ENCODE results near the gene HIF1A. TPM values are rescaled to one million over a fixed set of nuclear protein-coding genes. Genes with fewer than 3 reads are reported as not detected.

The HIF1A gene
- total and polyA plus RNA-seq, 12 donors, result 47.2 to 531 (median 331) TPM

GRCh38 chr14:61718039-61718438 is 22.7 kb downstream of the HIF1A start:
- 91 to 94% (median 92%) methylated on average over 2 of the region's 2 CpGs for WGBS, 4 donors
- TF ChIP-seq CTCF (IDR thresholded peaks at IDR 0.05) (no peak), POLR2A (IDR thresholded peaks at IDR 0.05) (no peak)
- intact Hi-C loops (cut with DNase I), result no loop called here
- DNase-seq, result no peak
- no peaks in the 10 kb centered on the region for H3K9me3 ChIP-seq (replicated peaks in 1 of 3)
- H3K4me1 ChIP-seq (replicated peaks in 1 of 2), result peaks cover 31 to 77% of the 10 kb centered on the region in 2 donors
- H3K27ac ChIP-seq, result no peak overlapping the region
- no peaks in the 10 kb centered on the region for H3K27me3 ChIP-seq
- H3K36me3 ChIP-seq (replicated peaks in 1 of 2), result peaks cover 0 to 20% of the 10 kb centered on the region in 2 donors
- no peak overlapping the region for H3K4me3 ChIP-seq

GRCh38 chr14:61719344-61720293 is 24.3 kb downstream of the HIF1A start:
- 57 to 77% (median 70%) methylated on average over 5 of the region's 5 CpGs for WGBS, 4 donors
- no peak for DNase-seq
- H3K27ac ChIP-seq, result peak overlapping the region in 2 of 5 donors; percentile 20 to 32

GRCh38 chr14:61720294-61720661 is 25.0 kb downstream of the HIF1A start:
- TF ChIP-seq POLR2A (IDR thresholded peaks at IDR 0.05) (no peak), CTCF (IDR thresholded peaks at IDR 0.05) (no peak)
- Histone ChIP-seq H3K27ac (peak overlapping the region in 2 of 5 donors; percentile 20 to 32), H3K36me3 (replicated peaks in 1 of 2) (peaks cover 0 to 38% of the 10 kb centered on the region in 2 donors), H3K4me1 (replicated peaks in 1 of 2) (peaks cover 14 to 55% of the 10 kb centered on the region in 2 donors), H3K4me3 (no peak overlapping the region), H3K9me3 (replicated peaks in 1 of 3) (no peaks in the 10 kb centered on the region), H3K27me3 (no peaks in the 10 kb centered on the region)
- DNase-seq, result no peak
- 59 to 76% (median 68%) methylated on average over 9 of the region's 9 CpGs for WGBS, 4 donors
- intact Hi-C loops (cut with DNase I), result no loop called here

More at GRCh38 chr14:61719344-61720293, 24.3 kb downstream of the HIF1A start:
- TF ChIP-seq POLR2A (IDR thresholded peaks at IDR 0.05) (no peak), CTCF (IDR thresholded peaks at IDR 0.05) (no peak)
- Histone ChIP-seq H3K4me3 (no peak overlapping the region), H3K36me3 (replicated peaks in 1 of 2) (peaks cover 0 to 36% of the 10 kb centered on the region in 2 donors), H3K9me3 (replicated peaks in 1 of 3) (no peaks in the 10 kb centered on the region), H3K27me3 (no peaks in the 10 kb centered on the region), H3K4me1 (replicated peaks in 1 of 2) (peaks cover 19 to 61% of the 10 kb centered on the region in 2 donors)
- intact Hi-C loops (cut with DNase I), result no loop called here

- no peaks in the 10 kb centered on the region for H3K9me3 ChIP-seq (replicated peaks in 1 of 3)
- H3K4me1 ChIP-seq (replicated peaks in 1 of 2), result peaks cover 14 to 50% of the 10 kb centered on the region in 2 donors
- peak overlapping the region in 1 of 5 donors; percentile 20 for H3K27ac ChIP-seq
- H3K4me3 ChIP-seq, result no peak overlapping the region
- intact Hi-C loops (cut with DNase I), result no loop called here
- peaks cover 0 to 43% of the 10 kb centered on the region in 2 donors for H3K36me3 ChIP-seq (replicated peaks in 1 of 2)
- H3K27me3 ChIP-seq, result no peaks in the 10 kb centered on the region
- 78 to 80% (median 78%) methylated on average over 6 of the region's 6 CpGs for WGBS, 4 donors
- no peak for DNase-seq
- TF ChIP-seq CTCF (IDR thresholded peaks at IDR 0.05), result no peak
- no peak for TF ChIP-seq POLR2A (IDR thresholded peaks at IDR 0.05)
These were observed 25.4 kb downstream of the HIF1A start for GRCh38 chr14:61720741-61721140.
